Measurements from ENCODE around the gene DNAJC3. TPM values are rescaled to one million over a fixed set of nuclear protein-coding genes. Genes with fewer than 3 reads are reported as not detected.
A peak's percentile ranks its signal among the peaks of the same experiment; 100 is the strongest.
"Not testable (repeated sequence)": the region's sequence is repeated elsewhere in the genome, so short reads cannot be mapped to it uniquely, and the experiment has no call there.

DNAJC3 gene
- total and polyA plus RNA-seq, 9 donors, result 13.9 to 26.3 (median 18.1) TPM

DNA sequence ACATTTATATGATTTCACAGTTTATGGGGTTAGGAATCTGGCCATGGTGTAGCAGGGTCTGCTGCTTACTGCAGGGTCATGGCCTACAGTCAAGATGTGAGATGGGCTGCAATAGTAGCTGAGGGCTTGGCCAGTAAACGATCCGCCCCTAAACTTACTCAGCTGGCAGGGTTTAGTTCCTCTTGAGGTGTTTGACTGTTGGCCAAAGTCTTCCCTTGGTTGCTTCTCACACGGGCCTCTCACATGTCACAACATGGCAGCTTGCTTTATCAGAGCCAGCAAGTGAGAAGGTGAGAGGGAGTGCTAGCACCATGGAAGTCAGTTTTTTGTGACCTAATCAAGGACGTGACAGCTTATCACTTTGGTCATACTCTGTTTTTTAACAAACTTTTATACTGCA, 77.1 kb downstream of the DNAJC3 start:
- Histone ChIP-seq H3K4me3 (ENCODE audit: low read length) (no peak overlapping the region), H3K4me1 (ENCODE audit: control insufficient read depth, insufficient read depth, low read length) (no peaks in the 10 kb centered on the region), H3K27ac (ENCODE audit: low read length) (no peak overlapping the region), H3K36me3 (ENCODE audit: control insufficient read depth, insufficient read depth, low read length) (peaks cover 2% of the 10 kb centered on the region), H3K27me3 (ENCODE audit: control insufficient read depth, insufficient read depth, low read length) (no peaks in the 10 kb centered on the region), H3K9me3 (replicated peaks; ENCODE audit: control insufficient read depth, low read depth, low read length) (no peaks in the 10 kb centered on the region)
- no peak for DNase-seq
- WGBS (ENCODE audit: insufficient coverage), result 67% methylated on average over 1 of the region's 4 CpGs

DNA sequence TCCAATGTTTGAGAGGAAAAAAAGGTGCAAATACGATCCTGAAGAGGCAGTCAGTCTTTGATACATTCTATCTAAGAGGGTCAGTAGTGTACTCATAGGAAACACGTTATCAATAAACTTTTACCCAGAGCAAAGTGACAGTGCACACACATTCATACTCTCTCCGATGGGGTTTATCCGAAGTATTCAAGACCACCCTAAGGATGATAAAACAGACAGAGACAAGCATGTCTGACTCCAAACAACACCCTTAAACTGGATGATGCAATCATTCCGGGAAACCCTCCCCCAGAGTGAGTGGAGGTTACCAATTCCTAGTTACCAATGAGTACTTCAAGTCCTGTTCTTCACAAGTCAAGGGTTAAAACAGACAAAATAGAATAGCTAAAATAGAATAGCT, 79.1 kb downstream of the DNAJC3 start:
- DNase-seq, result no peak
- Histone ChIP-seq H3K4me3 (ENCODE audit: low read length) (no peak overlapping the region), H3K4me1 (ENCODE audit: control insufficient read depth, insufficient read depth, low read length) (no peaks in the 10 kb centered on the region), H3K27me3 (ENCODE audit: control insufficient read depth, insufficient read depth, low read length) (no peaks in the 10 kb centered on the region), H3K27ac (ENCODE audit: low read length) (no peak overlapping the region), H3K36me3 (ENCODE audit: control insufficient read depth, insufficient read depth, low read length) (peaks cover 2% of the 10 kb centered on the region), H3K9me3 (replicated peaks; ENCODE audit: control insufficient read depth, low read depth, low read length) (no peaks in the 10 kb centered on the region)
- no CpG with 5 or more reads among the region's 5 CpGs for WGBS (ENCODE audit: insufficient coverage)

DNA sequence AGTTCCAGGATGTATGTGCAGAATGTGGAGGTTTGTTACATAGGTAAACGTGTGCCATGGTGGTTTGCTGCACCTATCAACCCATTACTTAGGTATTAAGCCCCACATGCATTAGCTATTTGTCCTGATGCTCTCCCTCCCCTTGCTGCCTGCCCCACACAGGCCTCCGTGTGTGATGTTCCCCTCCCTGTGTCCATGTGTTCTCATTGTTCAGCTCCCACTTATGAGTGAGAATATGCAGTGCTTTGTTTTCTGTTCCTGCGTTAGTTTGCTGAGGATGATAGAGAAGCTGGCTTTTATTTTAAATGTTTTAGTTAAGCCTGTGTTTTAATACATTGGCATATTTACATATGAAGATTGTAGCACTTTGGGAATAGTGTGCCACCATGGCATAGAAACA, 85.7 kb downstream of the DNAJC3 start:
- H3K36me3 ChIP-seq (ENCODE audit: control insufficient read depth, insufficient read depth, low read length), result peaks cover 12% of the 10 kb centered on the region
- H3K4me3 ChIP-seq (ENCODE audit: low read length); H3K4me1 ChIP-seq (ENCODE audit: control insufficient read depth, insufficient read depth, low read length); H3K27me3 ChIP-seq (ENCODE audit: control insufficient read depth, insufficient read depth, low read length); H3K27ac ChIP-seq (ENCODE audit: low read length); H3K9me3 ChIP-seq (replicated peaks; ENCODE audit: control insufficient read depth, low read depth, low read length); DNase-seq: not testable (repeated sequence)
- WGBS (ENCODE audit: insufficient coverage), result no CpG with 5 or more reads among the region's 3 CpGs

DNA sequence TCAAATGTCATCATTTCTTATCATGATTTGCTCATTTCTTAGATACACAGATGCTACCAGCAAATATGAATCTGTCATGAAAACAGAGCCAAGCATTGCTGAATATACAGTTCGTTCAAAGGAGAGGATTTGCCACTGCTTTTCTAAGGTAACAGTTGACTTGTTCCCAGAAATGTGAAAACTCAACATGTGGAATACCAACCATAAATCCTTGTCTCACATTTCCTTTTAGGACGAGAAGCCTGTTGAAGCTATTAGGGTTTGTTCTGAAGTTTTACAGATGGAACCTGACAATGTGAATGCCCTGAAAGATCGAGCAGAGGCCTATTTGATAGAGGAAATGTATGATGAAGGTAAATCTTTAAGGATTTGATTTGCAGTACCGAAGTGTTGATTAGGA, 86.7 kb downstream of the DNAJC3 start:
- peak; percentile 9 for DNase-seq

DNA sequence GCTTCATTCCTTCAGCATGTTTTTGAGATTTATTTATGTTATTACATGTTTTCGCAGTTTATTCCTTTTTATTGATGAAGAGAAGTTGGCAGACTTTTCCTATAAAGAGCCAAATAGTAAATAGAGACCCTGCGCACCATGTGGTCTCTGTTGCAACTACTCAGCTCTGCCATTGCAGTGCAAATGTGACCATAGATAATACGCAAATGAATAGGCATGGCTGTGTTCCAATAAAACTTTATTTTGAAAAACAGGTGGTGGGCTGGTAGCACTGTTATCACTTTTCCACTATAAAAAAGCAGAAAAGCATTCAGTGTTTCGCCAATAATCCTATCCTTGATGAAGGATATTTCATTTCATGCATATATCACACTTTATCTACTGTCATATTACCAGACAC, 95.0 kb downstream of the DNAJC3 start:
- no peak for DNase-seq
- 80% methylated on average over 1 of the region's 4 CpGs for WGBS (ENCODE audit: insufficient coverage)
- Histone ChIP-seq H3K36me3 (ENCODE audit: control insufficient read depth, insufficient read depth, low read length) (peaks cover 8% of the 10 kb centered on the region), H3K9me3 (replicated peaks; ENCODE audit: control insufficient read depth, low read depth, low read length) (no peaks in the 10 kb centered on the region), H3K4me1 (ENCODE audit: control insufficient read depth, insufficient read depth, low read length) (no peaks in the 10 kb centered on the region), H3K27me3 (ENCODE audit: control insufficient read depth, insufficient read depth, low read length) (no peaks in the 10 kb centered on the region), H3K27ac (ENCODE audit: low read length) (no peak overlapping the region), H3K4me3 (ENCODE audit: low read length) (no peak overlapping the region)

More for the DNA sequence above, 86.7 kb downstream of the DNAJC3 start:
- Histone ChIP-seq H3K9me3 (replicated peaks; ENCODE audit: control insufficient read depth, low read depth, low read length) (no peaks in the 10 kb centered on the region), H3K4me3 (ENCODE audit: low read length) (no peak overlapping the region), H3K4me1 (ENCODE audit: control insufficient read depth, insufficient read depth, low read length) (no peaks in the 10 kb centered on the region), H3K27ac (ENCODE audit: low read length) (no peak overlapping the region), H3K36me3 (ENCODE audit: control insufficient read depth, insufficient read depth, low read length) (peaks cover 10% of the 10 kb centered on the region), H3K27me3 (ENCODE audit: control insufficient read depth, insufficient read depth, low read length) (no peaks in the 10 kb centered on the region)
- WGBS (ENCODE audit: insufficient coverage), result 43% methylated on average over 1 of the region's 4 CpGs

DNA sequence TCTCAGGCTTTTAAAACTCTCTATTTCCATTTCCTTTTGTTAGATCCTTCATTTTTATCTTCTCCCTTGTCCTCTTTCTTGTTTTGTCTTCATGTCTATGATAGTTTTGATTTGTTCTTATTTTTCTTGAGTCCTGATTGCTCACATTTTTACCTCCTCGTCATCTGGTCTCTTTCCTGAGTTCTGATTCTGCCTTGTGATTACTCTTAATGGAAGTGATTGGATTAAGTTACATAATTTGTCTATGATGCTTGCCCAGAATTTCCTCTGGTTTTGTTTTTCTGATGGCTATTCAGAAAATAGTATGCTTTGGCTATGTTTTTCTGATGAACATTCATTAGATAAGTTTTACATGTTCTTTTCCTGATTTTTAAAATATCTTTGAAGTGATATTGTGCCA, 102.6 kb downstream of the DNAJC3 start:
- H3K36me3 ChIP-seq (ENCODE audit: control insufficient read depth, insufficient read depth, low read length), result peaks cover 3% of the 10 kb centered on the region
- H3K27ac ChIP-seq (ENCODE audit: low read length), result no peak overlapping the region
- no peaks in the 10 kb centered on the region for H3K27me3 ChIP-seq (ENCODE audit: control insufficient read depth, insufficient read depth, low read length)
- H3K4me3 ChIP-seq (ENCODE audit: low read length), result no peak overlapping the region
- H3K9me3 ChIP-seq (replicated peaks; ENCODE audit: control insufficient read depth, low read depth, low read length), result no peaks in the 10 kb centered on the region
- DNase-seq, result no peak
- no peaks in the 10 kb centered on the region for H3K4me1 ChIP-seq (ENCODE audit: control insufficient read depth, insufficient read depth, low read length)
- no CpG with 5 or more reads among the region's 1 CpG for WGBS (ENCODE audit: insufficient coverage)

DNA sequence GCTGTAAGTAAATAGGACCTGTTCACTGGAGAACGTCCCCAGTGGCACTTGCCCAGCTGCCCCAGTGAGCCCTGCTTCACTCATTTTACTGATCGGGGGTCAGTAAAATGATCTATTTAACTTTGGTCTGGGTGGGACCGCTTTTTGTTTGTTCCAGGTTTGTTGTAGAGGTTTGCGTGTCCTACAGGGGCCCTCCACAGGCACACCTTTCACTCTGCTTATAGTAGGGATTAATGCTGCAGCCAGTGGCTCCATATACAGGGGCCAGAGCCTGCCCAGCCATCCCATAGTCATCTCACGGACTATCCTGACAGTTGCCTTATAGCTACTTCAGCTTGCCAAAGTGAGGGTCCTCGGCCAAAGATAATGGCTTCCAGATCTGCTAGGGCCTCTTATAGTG, 104.1 kb downstream of the DNAJC3 start:
- H3K36me3 ChIP-seq (ENCODE audit: control insufficient read depth, insufficient read depth, low read length), result peaks cover 6% of the 10 kb centered on the region
- no peak for DNase-seq
- H3K9me3 ChIP-seq (replicated peaks; ENCODE audit: control insufficient read depth, low read depth, low read length), result no peaks in the 10 kb centered on the region
- WGBS (ENCODE audit: insufficient coverage), result 86% methylated on average over 1 of the region's 6 CpGs
- no peaks in the 10 kb centered on the region for H3K27me3 ChIP-seq (ENCODE audit: control insufficient read depth, insufficient read depth, low read length)
- H3K4me3 ChIP-seq (ENCODE audit: low read length), result no peak overlapping the region
- no peak overlapping the region for H3K27ac ChIP-seq (ENCODE audit: low read length)
- no peaks in the 10 kb centered on the region for H3K4me1 ChIP-seq (ENCODE audit: control insufficient read depth, insufficient read depth, low read length)

DNA sequence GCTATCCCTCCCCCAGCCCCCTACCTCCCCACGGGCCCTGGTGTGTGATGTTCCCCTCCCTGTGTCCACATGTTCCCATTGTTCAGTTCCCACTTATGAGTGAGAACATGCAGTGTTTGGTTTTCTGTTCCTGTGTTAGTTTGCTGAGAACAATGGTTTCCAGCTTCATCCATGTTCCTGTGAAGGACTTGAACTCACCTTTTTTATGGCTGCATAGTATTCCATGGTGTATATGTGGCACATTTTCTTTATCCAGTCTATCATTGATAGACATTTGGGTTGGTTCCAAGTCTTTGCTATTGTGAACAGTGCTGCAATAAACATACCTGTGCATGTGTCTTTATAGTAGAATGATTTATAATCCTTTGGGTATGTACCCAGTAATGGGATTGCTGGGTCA, 105.0 kb downstream of the DNAJC3 start:
- not testable (repeated sequence) for H3K36me3 ChIP-seq (ENCODE audit: control insufficient read depth, insufficient read depth, low read length); H3K9me3 ChIP-seq (replicated peaks; ENCODE audit: control insufficient read depth, low read depth, low read length); H3K27ac ChIP-seq (ENCODE audit: low read length); H3K4me3 ChIP-seq (ENCODE audit: low read length); H3K4me1 ChIP-seq (ENCODE audit: control insufficient read depth, insufficient read depth, low read length); DNase-seq; H3K27me3 ChIP-seq (ENCODE audit: control insufficient read depth, insufficient read depth, low read length)
- no CpG with 5 or more reads among the region's 1 CpG for whole genome bisulfite sequencing (ENCODE audit: insufficient coverage)

DNA sequence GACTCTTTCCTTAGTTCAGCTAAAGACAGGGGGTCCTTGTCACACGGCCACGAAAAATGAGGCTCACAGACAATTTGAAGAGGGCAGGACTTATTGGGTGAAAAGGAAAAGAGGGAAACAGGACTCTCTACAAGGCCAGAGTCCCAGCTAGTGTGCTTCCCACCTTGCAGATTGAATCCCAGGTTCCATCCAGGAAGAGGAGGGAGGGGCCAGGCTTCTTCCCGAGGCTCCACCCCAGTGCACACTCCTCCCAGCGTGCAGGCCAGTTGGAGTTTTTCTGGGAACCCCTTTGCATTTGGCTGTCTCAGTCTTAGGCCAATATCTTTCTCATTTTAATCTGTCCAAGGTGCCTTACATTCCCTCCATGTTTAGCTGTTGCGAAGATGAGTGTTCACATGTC, 106.8 kb downstream of the DNAJC3 start:
- WGBS (ENCODE audit: insufficient coverage), result 89% methylated on average over 3 of the region's 5 CpGs
- Histone ChIP-seq H3K27me3 (ENCODE audit: control insufficient read depth, insufficient read depth, low read length) (no peaks in the 10 kb centered on the region), H3K36me3 (ENCODE audit: control insufficient read depth, insufficient read depth, low read length) (peaks cover 16% of the 10 kb centered on the region), H3K4me1 (ENCODE audit: control insufficient read depth, insufficient read depth, low read length) (peaks cover 2% of the 10 kb centered on the region), H3K9me3 (replicated peaks; ENCODE audit: control insufficient read depth, low read depth, low read length) (no peaks in the 10 kb centered on the region), H3K4me3 (ENCODE audit: low read length) (no peak overlapping the region), H3K27ac (ENCODE audit: low read length) (no peak overlapping the region)
- no peak for DNase-seq

DNA sequence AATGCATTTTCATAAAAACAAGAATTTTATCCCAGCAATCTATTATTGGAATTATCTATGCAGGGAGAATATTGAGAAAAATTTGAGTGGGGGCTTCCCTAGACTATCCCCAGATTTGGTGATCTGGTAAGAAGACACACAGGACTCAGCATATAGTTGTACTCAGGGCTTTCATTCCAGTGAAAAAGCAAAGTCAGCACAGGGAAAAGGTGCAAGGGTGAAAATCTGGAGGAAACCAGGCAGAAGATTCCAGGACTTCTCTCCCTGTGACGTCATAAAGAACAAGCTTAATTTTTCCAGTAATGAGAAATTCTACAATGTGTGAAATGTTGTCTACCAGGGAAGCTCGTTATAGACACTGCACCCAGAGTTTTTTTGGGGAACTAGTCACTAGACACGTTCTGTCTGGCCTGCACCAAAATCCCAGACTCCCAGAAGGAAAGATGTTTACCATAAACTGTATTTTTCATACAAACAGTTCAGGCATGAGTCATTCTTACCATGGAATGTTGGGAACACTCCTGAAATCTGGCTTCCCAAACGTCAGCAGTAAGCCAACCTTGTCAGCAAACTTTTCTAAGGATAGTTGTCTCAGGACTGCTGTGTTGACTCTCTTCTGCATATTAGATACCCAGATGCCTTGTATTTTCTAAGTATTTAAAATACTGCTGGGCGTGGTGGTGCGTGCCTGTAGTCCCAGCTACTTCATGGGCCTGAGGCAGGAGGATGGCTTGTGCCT, 107.4 kb downstream of the DNAJC3 start:
- WGBS (ENCODE audit: insufficient coverage), result no CpG with 5 or more reads among the region's 6 CpGs
- peak overlapping the region; percentile 20 for H3K27ac ChIP-seq (ENCODE audit: low read length)
- H3K4me1 ChIP-seq (ENCODE audit: control insufficient read depth, insufficient read depth, low read length), result peaks cover 2% of the 10 kb centered on the region
- H3K9me3 ChIP-seq (replicated peaks; ENCODE audit: control insufficient read depth, low read depth, low read length), result no peaks in the 10 kb centered on the region
- DNase-seq, result peak; percentile 87
- H3K4me3 ChIP-seq (ENCODE audit: low read length), result no peak overlapping the region
- peaks cover 16% of the 10 kb centered on the region for H3K36me3 ChIP-seq (ENCODE audit: control insufficient read depth, insufficient read depth, low read length)
- no peaks in the 10 kb centered on the region for H3K27me3 ChIP-seq (ENCODE audit: control insufficient read depth, insufficient read depth, low read length)

DNA sequence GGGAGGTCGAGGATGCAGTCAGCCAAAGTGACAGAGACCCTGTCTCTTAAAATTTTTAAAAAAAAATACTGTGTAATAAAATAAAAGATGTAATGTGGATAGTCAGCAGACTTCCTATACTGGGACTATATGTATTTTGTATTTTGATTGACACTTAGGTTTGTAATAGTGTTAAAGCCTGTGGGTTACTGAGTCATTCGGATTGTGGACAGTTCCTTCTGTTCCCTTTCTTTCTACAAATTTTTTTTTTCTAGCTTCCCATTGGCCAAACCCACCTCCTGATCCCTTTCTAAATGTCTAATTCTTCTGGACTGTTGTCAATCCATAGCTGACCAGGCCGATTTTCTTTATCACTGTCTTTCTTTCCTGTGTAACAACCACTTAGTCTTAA, 108.0 kb downstream of the DNAJC3 start:
- no peak overlapping the region for H3K4me3 ChIP-seq (ENCODE audit: low read length)
- H3K27me3 ChIP-seq (ENCODE audit: control insufficient read depth, insufficient read depth, low read length), result no peaks in the 10 kb centered on the region
- H3K4me1 ChIP-seq (ENCODE audit: control insufficient read depth, insufficient read depth, low read length), result peaks cover 2% of the 10 kb centered on the region
- H3K36me3 ChIP-seq (ENCODE audit: control insufficient read depth, insufficient read depth, low read length), result peaks cover 16% of the 10 kb centered on the region
- H3K9me3 ChIP-seq (replicated peaks; ENCODE audit: control insufficient read depth, low read depth, low read length), result no peaks in the 10 kb centered on the region
- WGBS (ENCODE audit: insufficient coverage), result no CpG with 5 or more reads among the region's 3 CpGs
- H3K27ac ChIP-seq (ENCODE audit: low read length), result no peak overlapping the region
- DNase-seq, result no peak
